GM21526 (cell line): ENCODE measurements around the gene CTAGE8.
"Not testable (repeated sequence)": the region's sequence is repeated elsewhere in the genome, so short reads cannot be mapped to it uniquely, and the experiment has no call there.

Experiments used
- ATAC-seq: cut with Tn5 transposase; IDR thresholded peaks from one replicate; pipeline ENCODE4 v1.9.1; 2021; ENCODE audit warnings: moderate library complexity; ENCODE audit not compliant: unreplicated experiment, low FRiP score

CTAGE8 gene

GRCh38 chr7:144269188-144269587, at the start of gene CTAGE8:
Gene CTAGE8 (minus strand): TSS chr7:144269288. CDS start chr7:144269250, 38 bp downstream.
- not testable (repeated sequence) for ATAC-seq

GRCh38 chr7:144317537-144317936, 48.4 kb upstream of the CTAGE8 start:
- not testable (repeated sequence) for ATAC-seq

- ATAC-seq, result not testable (repeated sequence)
Observed at GRCh38 chr7:144311872-144312469, 42.9 kb upstream of the CTAGE8 start, which contains the start of gene OR2A1. Gene OR2A1 (plus strand): TSS chr7:144312419. CDS start chr7:144318125, 5,706 bp downstream.

GRCh38 chr7:144311218-144311617, 42.1 kb upstream of the CTAGE8 start:
- ATAC-seq, result not testable (repeated sequence)

GRCh38 chr7:144309702-144310101, 40.6 kb upstream of the CTAGE8 start:
- not testable (repeated sequence) for ATAC-seq

GRCh38 chr7:144305156-144305555, 36.1 kb upstream of the CTAGE8 start:
- ATAC-seq, result not testable (repeated sequence)

- not testable (repeated sequence) for ATAC-seq
Observed at GRCh38 chr7:144303607-144304006, 34.5 kb upstream of the CTAGE8 start.

- ATAC-seq, result not testable (repeated sequence)
Observed at GRCh38 chr7:144302578-144303303, 33.7 kb upstream of the CTAGE8 start.

GRCh38 chr7:144293794-144294499, 24.9 kb upstream of the CTAGE8 start:
- peak; percentile 86 for ATAC-seq

GRCh38 chr7:144292384-144293161, 23.5 kb upstream of the CTAGE8 start:
- not testable (repeated sequence) for ATAC-seq

GRCh38 chr7:144291607-144292006, 22.5 kb upstream of the CTAGE8 start:
- ATAC-seq, result not testable (repeated sequence)

- ATAC-seq, result not testable (repeated sequence)
Observed at GRCh38 chr7:144287171-144287784, 18.2 kb upstream of the CTAGE8 start.

- not testable (repeated sequence) for ATAC-seq
Observed at GRCh38 chr7:144283716-144284115, 14.6 kb upstream of the CTAGE8 start.

GRCh38 chr7:144282490-144282889, 13.4 kb upstream of the CTAGE8 start:
- ATAC-seq, result not testable (repeated sequence)

- not testable (repeated sequence) for ATAC-seq
Observed at GRCh38 chr7:144281981-144282380, 12.9 kb upstream of the CTAGE8 start.

- not testable (repeated sequence) for ATAC-seq
Observed at GRCh38 chr7:144280010-144280409, 10.9 kb upstream of the CTAGE8 start.

GRCh38 chr7:144275281-144275680, 6.2 kb upstream of the CTAGE8 start:
- not testable (repeated sequence) for ATAC-seq

- not testable (repeated sequence) for ATAC-seq
Observed at GRCh38 chr7:144264692-144265091, 4.4 kb downstream of the CTAGE8 start, which contains the start of gene OR2A7. Gene OR2A7 (minus strand): TSS chr7:144264792. CDS start chr7:144259628, 5,164 bp downstream.

- not testable (repeated sequence) for ATAC-seq
Observed at GRCh38 chr7:144262128-144262527, 7.0 kb downstream of the CTAGE8 start.

- not testable (repeated sequence) for ATAC-seq
Observed at GRCh38 chr7:144259067-144259466, 10.0 kb downstream of the CTAGE8 start.
